HG02623 (cell line): Measurements from ENCODE around the gene GPRIN1.

Source experiments
- ATAC-seq: cut with Tn5 transposase; IDR thresholded peaks from one replicate; pipeline ENCODE4 v1.9.1; 2021; ENCODE audit warnings: moderate library complexity; ENCODE audit not compliant: unreplicated experiment

GPRIN1 gene

DNA sequence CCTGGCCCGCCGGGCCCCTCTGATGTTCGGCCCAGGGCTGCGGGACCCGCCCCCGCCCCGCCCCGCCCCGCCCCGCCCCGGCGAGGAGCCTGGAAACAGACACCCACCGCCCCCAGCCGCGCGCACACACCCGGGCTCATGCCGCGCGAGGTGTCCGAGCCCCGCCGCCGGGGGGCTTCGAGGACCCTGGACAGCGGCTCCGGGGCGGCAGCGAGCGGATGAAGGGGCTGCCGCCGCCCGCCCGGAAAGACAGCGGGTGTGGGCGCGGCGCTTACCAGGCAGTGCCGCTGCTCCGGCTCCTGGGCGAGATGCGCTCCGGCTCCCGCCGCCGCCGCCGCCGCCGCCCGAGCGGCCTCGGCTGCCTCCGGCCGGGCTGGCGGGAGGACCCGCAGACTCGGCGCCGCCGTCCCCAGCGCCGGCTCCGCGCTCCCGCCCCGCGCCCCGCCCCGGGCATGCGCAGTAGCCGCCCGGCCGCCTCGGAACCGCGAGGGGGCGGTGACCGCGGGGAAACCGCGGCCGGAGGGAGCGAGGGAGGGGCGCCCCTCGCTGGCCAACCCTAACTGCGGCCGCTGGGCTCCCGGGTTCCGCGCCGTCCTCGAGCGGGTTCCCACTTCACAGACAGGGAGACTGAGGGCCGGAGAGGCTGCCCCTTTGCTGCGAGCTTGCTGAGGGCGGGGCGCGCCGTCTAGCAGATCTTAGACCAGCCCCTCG lies at the start of gene GPRIN1:
GPRIN1 (minus strand) TSS at position 433 of the 711 bp plus-strand sequence. CDS start 10,322 bp downstream, outside the sequence.
- peak; percentile 75 for ATAC-seq

GRCh38 chr5:176659512-176659839 lies 49.5 kb upstream of the GPRIN1 start:
- ATAC-seq = no peak

GRCh38 chr5:176658817-176659511 lies 49.0 kb upstream of the GPRIN1 start:
- ATAC-seq = no peak

GRCh38 chr5:176658007-176658599 lies 48.1 kb upstream of the GPRIN1 start:
- ATAC-seq = peak; percentile 52

GRCh38 chr5:176656467-176656990 lies 46.6 kb upstream of the GPRIN1 start:
- no peak for ATAC-seq

DNA sequence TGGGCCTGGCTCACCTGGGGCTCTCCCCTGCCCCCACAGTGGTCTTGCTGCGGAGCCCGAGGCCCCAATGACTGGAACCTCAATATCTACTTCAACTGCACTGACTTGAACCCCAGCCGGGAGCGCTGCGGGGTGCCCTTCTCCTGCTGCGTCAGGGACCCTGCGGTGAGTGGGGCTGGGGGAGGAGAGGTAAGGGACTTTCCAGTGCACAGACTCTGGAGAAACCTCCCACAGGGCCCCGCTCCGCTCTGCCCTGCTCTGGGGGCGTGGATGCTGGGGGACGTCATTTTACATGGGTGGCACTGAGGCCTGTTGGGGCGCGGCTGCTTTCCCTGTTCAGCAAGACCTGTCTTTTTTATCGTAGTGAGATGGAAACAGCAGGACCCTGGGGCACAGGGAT lies 44.9 kb upstream of the GPRIN1 start:
- no peak for ATAC-seq

GRCh38 chr5:176653401-176654385 lies 43.7 kb upstream of the GPRIN1 start:
- ATAC-seq = no peak

DNA sequence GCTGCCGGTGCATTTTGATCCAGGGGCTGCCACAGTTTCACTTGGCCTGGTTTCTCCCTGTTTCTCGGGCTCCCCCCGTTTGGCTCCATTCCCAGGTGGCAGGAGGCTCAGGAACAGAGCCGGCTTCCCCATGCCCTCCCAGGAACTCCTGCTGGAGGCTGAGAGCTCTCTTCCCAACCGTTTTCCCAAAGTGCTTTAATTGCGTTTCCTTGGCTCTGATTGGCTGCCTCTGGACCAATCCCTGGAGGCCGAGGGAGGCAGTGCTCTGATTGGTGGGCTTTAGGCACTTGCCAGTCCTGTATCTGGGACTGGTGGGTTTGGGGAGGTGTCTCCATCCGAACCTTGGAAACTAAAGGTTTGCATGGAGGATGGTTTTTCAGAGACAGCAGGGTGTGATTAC lies 42.2 kb upstream of the GPRIN1 start:
- no peak for ATAC-seq

- ATAC-seq = no peak
Observed at GRCh38 chr5:176651472-176651980, 41.6 kb upstream of the GPRIN1 start.

- no peak for ATAC-seq
Observed at GRCh38 chr5:176650354-176650884, 40.5 kb upstream of the GPRIN1 start.

DNA sequence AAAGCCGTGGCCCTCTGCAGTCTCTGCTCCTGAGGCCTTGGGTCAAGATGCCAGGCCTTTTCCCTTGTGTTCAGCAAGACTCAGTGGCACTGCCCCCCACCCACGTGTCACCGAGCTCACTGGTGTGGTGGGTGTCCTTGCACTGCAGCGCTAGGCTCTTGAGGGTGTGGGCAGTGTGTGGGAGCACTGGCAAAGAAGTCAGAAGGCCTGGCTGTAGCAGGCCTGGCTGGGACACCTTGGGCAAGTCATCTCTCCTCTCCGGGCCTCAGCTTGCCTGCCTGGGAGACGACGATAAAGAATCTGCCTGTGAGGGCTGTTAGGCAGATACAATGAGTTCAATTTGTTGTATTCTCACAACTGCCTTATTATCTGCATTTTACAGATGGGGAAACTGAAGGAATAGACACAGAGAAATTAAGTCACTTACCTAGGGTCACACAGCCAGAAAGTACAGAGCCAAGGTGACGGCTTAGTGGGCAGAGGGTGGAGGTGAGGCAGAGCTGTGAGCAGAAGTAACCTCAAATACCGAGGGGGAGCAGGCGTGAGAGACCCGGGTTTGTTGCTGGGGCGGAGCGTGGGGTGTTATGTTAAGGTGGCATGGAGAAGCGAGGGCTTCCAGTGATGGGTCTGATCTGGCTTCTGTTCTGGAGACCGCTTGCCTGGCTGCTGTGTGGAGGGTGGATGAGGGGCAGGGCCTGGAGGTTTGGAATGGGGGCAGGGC lies 38.7 kb upstream of the GPRIN1 start:
- no peak for ATAC-seq

DNA sequence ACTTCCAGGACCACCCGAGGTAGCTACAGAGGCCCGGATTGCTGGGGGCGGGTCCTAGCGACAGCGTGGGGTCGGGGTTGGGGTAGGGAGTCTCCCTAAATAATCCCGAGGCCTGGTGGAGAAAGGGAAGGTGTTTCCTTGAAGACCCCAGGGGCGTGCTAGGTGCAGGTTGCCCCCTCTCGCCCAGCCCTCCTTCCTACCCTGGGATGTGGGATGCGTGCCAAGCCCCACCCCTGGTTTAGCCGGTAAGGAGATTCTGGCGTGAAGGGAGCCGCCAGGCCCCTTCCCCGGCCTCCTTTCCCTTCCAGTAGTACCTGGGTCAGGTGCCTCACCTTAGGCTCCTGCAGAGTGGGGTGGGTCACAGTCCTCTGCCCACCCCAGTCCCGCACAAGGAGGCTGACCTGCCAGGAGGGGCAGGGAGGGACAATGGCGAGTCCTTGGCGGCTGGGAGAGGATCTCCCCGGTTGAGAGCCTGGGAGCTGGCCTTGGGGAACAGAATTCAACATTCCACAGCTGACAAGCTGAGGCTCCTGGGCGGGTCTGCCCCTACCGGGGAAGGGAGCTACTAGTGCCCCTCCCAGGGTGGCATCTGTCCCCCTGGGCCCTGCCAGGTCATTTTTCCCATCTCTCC lies 38.0 kb upstream of the GPRIN1 start:
- ATAC-seq = no peak

- peak; percentile 86 for ATAC-seq
Observed at GRCh38 chr5:176647030-176647842, 37.3 kb upstream of the GPRIN1 start, which contains the start of gene TSPAN17. TSS of gene TSPAN17 (plus strand) at chr5:176647484. CDS start at chr5:176647616, 132 bp downstream.

GRCh38 chr5:176646707-176647029 lies 36.7 kb upstream of the GPRIN1 start:
- ATAC-seq = no peak

- ATAC-seq = no peak
Observed at GRCh38 chr5:176646049-176646706, 36.2 kb upstream of the GPRIN1 start.

- no peak for ATAC-seq
Observed at GRCh38 chr5:176644878-176645670, 35.1 kb upstream of the GPRIN1 start.

DNA sequence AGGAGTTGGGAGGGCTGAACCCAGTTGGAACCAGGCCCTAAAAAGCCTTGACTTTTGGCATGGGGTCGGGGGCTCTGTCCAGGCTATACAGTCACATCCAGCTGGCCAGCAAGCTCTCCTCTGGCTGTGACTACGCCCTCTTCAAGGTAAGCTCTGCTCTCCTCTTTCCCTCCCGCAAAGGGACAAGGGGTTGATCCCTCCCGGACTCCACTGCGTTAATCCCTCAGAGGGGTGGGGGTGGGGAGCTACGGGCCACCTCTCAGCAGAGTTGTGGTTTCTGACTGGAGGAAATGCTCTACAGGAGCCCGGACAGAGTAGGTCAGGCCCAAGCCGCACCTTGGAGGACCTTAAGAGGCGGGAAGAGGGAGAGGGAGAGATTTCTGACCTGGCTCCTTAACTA lies 34.3 kb upstream of the GPRIN1 start:
- ATAC-seq = no peak
